SK-N-SH (cell line): ENCODE data around the gene CDC73. TPM values are rescaled to one million over a fixed set of nuclear protein-coding genes. Genes with fewer than 3 reads are reported as not detected.

ENCODE experiments used
- CTCF ChIA-PET: fragments of 300-600, 350-600 bp; formaldehyde crosslinking; extraction: SDS; loops from one replicate; lab custom pipeline; 2021; lab: Yijun Ruan, JAX
- POLR2A ChIA-PET: fragments of 350-600 bp; sonication (Branson Sonifier 250); formaldehyde crosslinking; extraction: SDS; loops from one replicate; lab custom pipeline; 2020; ENCODE audit warnings: antibody characterized with exemption, inconsistent platforms; lab: Yijun Ruan, JAX
- DNase-seq: peaks from one replicate; pipeline ENCODE4 v3.0.0; 2012
- H2AFZ ChIP-seq: fragments of 200-600 bp; sonication (generic); 2 replicates; pipeline ENCODE4 v1.8.1; 2016; ENCODE audit warnings: antibody characterized with exemption, mild to moderate bottlenecking, low read depth
- H3F3A ChIP-seq: fragments of 200-600 bp; sonication (generic); replicated peaks from 2 replicates; pipeline ENCODE3; 2016; ENCODE audit warnings: antibody characterized with exemption, mild to moderate bottlenecking; ENCODE audit not compliant: insufficient read depth
- H3K27ac ChIP-seq, 2 experiments: fragments of 200-500 bp in 1 of 2; fragments of 200-600 bp in 1 of 2; sonication (Bioruptor generic) in 1 of 2; sonication (generic), shearing (Covaris generic) in 1 of 2; 2 replicates each; pipeline versions ENCODE4 v1.5.1 to v1.6.1; 2014 to 2016; ENCODE audit warnings: low read depth in 2 of 2, inconsistent platforms in 1 of 2, low read length in 1 of 2, mild to moderate bottlenecking in 1 of 2, mixed read lengths in 1 of 2
- H3K27me3 ChIP-seq: fragments of 200-600 bp; sonication (generic), shearing (Covaris generic); 2 replicates; pipeline ENCODE4 v1.6.1; 2016; ENCODE audit warnings: mixed run types; ENCODE audit not compliant: insufficient read depth
- H3K36me3 ChIP-seq, 2 experiments: fragments of 200-500 bp in 1 of 2; fragments of 200-600 bp in 1 of 2; sonication (Bioruptor generic) in 1 of 2; sonication (generic) in 1 of 2; replicated peaks in 1 of 2; 2 replicates each; pipeline versions ENCODE3 to v1.5.1; 2014 to 2016; ENCODE audit warnings: low read length in 1 of 2, mild to moderate bottlenecking in 1 of 2; ENCODE audit not compliant: insufficient read depth in 2 of 2, control insufficient read depth in 1 of 2
- H3K4me1 ChIP-seq, 2 experiments: fragments of 200-500 bp in 1 of 2; fragments of 200-600 bp in 1 of 2; sonication (Bioruptor generic) in 1 of 2; sonication (generic), shearing (Covaris generic) in 1 of 2; 2 replicates each; pipeline versions ENCODE4 v1.5.1 to v1.6.1; 2014 to 2016; ENCODE audit warnings: low read depth in 1 of 2, low read length in 1 of 2, mixed run types in 1 of 2; ENCODE audit not compliant: insufficient read depth in 2 of 2, control insufficient read depth in 1 of 2
- H3K4me2 ChIP-seq: fragments of 200-600 bp; sonication (generic), shearing (Covaris generic); 2 replicates; pipeline ENCODE4 v1.6.1; 2017; ENCODE audit warnings: mixed run types
- H3K4me3 ChIP-seq, 2 experiments: fragments of 200-500 bp in 1 of 2; fragments of 200-600 bp in 1 of 2; sonication (Bioruptor generic) in 1 of 2; sonication (generic), shearing (Covaris generic) in 1 of 2; 2 replicates each; pipeline versions ENCODE4 v1.5.1 to v1.8.1; 2014 to 2016; ENCODE audit warnings: low read depth in 2 of 2, inconsistent platforms in 1 of 2, low read length in 1 of 2, mild to moderate bottlenecking in 1 of 2, mixed read lengths in 1 of 2, moderate library complexity in 1 of 2
- H3K79me2 ChIP-seq: fragments of 200-600 bp; sonication (generic); 2 replicates; pipeline ENCODE4 v1.8.1; 2017; ENCODE audit warnings: mild to moderate bottlenecking; ENCODE audit not compliant: insufficient read depth
- H3K9ac ChIP-seq: fragments of 200-600 bp; sonication (generic); 2 replicates; pipeline ENCODE4 v1.6.1; 2017; ENCODE audit warnings: mixed run types
- H3K9me2 ChIP-seq: fragments of 200-600 bp; sonication (generic); 2 replicates; pipeline ENCODE4 v1.6.1; 2017; ENCODE audit warnings: mixed run types
- H3K9me3 ChIP-seq: fragments of 200-600 bp; sonication (generic); 2 replicates; pipeline ENCODE4 v1.6.1; 2017; ENCODE audit warnings: mixed run types, mild to moderate bottlenecking, moderate library complexity
- H4K20me1 ChIP-seq: fragments of 200-600 bp; sonication (generic); 2 replicates; pipeline ENCODE4 v1.6.1; 2017; ENCODE audit warnings: mild to moderate bottlenecking, mixed run types; ENCODE audit not compliant: insufficient read depth
- CHD2 ChIP-seq: fragments of 150-350 bp; IDR thresholded peaks from 2 replicates; pipeline ENCODE4 v1.6.1; 2018; ENCODE audit warnings: low read length; ENCODE audit not compliant: partially characterized antibody
- ELF1 ChIP-seq: IDR thresholded peaks from 2 replicates; pipeline ENCODE4 v1.4.0; 2012
- EZH2phosphoT487 ChIP-seq: fragments of 200-600 bp; sonication (generic); IDR thresholded peaks from 2 replicates; pipeline ENCODE4 v1.6.1; 2017; ENCODE audit warnings: low read depth, mixed run types, mild to moderate bottlenecking, antibody characterized with exemption, moderate library complexity, borderline replicate concordance
- SMC3 ChIP-seq: IDR thresholded peaks from 2 replicates; pipeline ENCODE4 v1.6.1; 2012; ENCODE audit warnings: low read depth, low read length, improper control_type of control experiment
- whole genome bisulfite sequencing: methylation state at CpG from one replicate; pipeline ENCODE4 v1.1.6; 2017; ENCODE audit warnings: low lambda C conversion rate; 5-methylcytosine and 5-hydroxymethylcytosine counted together
- polyA plus RNA-seq, 3 experiments: library from polyadenylated mRNA; depleted of rRNA; stranded (reverse); fragments of >200 nt; gene quantifications; 2 replicates each; pipeline ENCODE4 v1.2.3, GENCODE V29; 2012
- TF ChIP-seq, protein P1 (sequence below): IDR thresholded peaks from 2 replicates; pipeline ENCODE4 v1.4.0; 2012; ENCODE audit warnings: low read depth
- TF ChIP-seq, protein P2 (sequence below): fragments of 200-600 bp; sonication (generic); IDR thresholded peaks from 2 replicates; pipeline ENCODE4 v1.6.1; 2017; ENCODE audit warnings: antibody characterized with exemption, mild to moderate bottlenecking, moderate library complexity
- TF ChIP-seq, protein P3 (sequence below): IDR thresholded peaks from 2 replicates; pipeline ENCODE4 v1.4.0; 2012; ENCODE audit warnings: low read depth, borderline replicate concordance
- TF ChIP-seq, protein P4 (sequence below): IDR thresholded peaks from 2 replicates; pipeline ENCODE4 v1.6.1; 2012; ENCODE audit warnings: mild to moderate bottlenecking, low read depth, low read length, moderate library complexity

CDC73 gene
- polyA plus RNA-seq, 1 of the 3 experiments (the other 2 are of a cell fraction), result 13.4 TPM

DNA sequence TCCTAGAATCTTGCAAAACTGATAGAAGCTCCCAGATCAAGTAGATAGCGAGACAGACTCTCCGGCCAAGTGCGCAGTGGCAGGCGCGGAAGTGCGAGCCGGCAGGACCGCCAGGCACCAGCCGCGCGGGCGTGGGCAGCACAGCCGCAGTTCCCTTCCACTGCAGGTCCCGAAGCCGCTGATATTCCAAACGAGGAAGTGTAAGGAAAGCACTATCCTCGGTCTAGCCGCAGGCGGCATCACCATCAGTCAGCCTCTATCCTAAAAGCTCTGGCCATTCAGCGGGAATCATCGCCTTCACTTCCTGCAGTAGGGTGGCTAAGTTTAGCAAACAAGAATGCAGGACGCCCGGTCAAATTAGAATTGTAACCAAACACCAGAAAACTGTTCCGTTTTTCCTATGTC is 17.3 kb upstream of the CDC73 start:
- no peaks in the 10 kb centered on the region for H3K9me2 ChIP-seq
- peaks cover 21% of the 10 kb centered on the region for H3F3A ChIP-seq
- DNase-seq, result peak; percentile 71
- peaks cover 10 to 20% of the 10 kb centered on the region in 2 experiments for H3K36me3 ChIP-seq
- TF ChIP-seq, protein P1, sequence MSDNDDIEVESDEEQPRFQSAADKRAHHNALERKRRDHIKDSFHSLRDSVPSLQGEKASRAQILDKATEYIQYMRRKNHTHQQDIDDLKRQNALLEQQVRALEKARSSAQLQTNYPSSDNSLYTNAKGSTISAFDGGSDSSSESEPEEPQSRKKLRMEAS, result peak; percentile 10; the same call in 1 of the 2 replicates
- TF ChIP-seq EZH2phosphoT487 (no peak), ELF1 (peak; percentile 42; the same call in 1 of the 2 replicates), CHD2 (peak; percentile 0), SMC3 (0 out of 2 replicates have a peak, but pooled peaks have one; percentile 6)
- TF ChIP-seq, protein P2, sequence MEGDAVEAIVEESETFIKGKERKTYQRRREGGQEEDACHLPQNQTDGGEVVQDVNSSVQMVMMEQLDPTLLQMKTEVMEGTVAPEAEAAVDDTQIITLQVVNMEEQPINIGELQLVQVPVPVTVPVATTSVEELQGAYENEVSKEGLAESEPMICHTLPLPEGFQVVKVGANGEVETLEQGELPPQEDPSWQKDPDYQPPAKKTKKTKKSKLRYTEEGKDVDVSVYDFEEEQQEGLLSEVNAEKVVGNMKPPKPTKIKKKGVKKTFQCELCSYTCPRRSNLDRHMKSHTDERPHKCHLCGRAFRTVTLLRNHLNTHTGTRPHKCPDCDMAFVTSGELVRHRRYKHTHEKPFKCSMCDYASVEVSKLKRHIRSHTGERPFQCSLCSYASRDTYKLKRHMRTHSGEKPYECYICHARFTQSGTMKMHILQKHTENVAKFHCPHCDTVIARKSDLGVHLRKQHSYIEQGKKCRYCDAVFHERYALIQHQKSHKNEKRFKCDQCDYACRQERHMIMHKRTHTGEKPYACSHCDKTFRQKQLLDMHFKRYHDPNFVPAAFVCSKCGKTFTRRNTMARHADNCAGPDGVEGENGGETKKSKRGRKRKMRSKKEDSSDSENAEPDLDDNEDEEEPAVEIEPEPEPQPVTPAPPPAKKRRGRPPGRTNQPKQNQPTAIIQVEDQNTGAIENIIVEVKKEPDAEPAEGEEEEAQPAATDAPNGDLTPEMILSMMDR, result no peak
- TF ChIP-seq, protein P3, sequence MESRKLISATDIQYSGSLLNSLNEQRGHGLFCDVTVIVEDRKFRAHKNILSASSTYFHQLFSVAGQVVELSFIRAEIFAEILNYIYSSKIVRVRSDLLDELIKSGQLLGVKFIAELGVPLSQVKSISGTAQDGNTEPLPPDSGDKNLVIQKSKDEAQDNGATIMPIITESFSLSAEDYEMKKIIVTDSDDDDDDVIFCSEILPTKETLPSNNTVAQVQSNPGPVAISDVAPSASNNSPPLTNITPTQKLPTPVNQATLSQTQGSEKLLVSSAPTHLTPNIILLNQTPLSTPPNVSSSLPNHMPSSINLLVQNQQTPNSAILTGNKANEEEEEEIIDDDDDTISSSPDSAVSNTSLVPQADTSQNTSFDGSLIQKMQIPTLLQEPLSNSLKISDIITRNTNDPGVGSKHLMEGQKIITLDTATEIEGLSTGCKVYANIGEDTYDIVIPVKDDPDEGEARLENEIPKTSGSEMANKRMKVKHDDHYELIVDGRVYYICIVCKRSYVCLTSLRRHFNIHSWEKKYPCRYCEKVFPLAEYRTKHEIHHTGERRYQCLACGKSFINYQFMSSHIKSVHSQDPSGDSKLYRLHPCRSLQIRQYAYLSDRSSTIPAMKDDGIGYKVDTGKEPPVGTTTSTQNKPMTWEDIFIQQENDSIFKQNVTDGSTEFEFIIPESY, result no peak
- TF ChIP-seq, protein P4, sequence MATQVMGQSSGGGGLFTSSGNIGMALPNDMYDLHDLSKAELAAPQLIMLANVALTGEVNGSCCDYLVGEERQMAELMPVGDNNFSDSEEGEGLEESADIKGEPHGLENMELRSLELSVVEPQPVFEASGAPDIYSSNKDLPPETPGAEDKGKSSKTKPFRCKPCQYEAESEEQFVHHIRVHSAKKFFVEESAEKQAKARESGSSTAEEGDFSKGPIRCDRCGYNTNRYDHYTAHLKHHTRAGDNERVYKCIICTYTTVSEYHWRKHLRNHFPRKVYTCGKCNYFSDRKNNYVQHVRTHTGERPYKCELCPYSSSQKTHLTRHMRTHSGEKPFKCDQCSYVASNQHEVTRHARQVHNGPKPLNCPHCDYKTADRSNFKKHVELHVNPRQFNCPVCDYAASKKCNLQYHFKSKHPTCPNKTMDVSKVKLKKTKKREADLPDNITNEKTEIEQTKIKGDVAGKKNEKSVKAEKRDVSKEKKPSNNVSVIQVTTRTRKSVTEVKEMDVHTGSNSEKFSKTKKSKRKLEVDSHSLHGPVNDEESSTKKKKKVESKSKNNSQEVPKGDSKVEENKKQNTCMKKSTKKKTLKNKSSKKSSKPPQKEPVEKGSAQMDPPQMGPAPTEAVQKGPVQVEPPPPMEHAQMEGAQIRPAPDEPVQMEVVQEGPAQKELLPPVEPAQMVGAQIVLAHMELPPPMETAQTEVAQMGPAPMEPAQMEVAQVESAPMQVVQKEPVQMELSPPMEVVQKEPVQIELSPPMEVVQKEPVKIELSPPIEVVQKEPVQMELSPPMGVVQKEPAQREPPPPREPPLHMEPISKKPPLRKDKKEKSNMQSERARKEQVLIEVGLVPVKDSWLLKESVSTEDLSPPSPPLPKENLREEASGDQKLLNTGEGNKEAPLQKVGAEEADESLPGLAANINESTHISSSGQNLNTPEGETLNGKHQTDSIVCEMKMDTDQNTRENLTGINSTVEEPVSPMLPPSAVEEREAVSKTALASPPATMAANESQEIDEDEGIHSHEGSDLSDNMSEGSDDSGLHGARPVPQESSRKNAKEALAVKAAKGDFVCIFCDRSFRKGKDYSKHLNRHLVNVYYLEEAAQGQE, result no peak
- under 1% methylated on average over 14 of the region's 24 CpGs for WGBS
- peak overlapping the region; percentile 94 for H3K4me2 ChIP-seq
- H3K27me3 ChIP-seq, result no peaks in the 10 kb centered on the region
- H3K9me3 ChIP-seq, result no peaks in the 10 kb centered on the region
- H2AFZ ChIP-seq, result peak overlapping the region; percentile 96
- CTCF ChIA-PET, result interaction anchor here (1.0 to 1.5 kb wide), 4 partner anchors 15 to 627 kb away, joined by 3 to 8 read pairs (median 4); partner anchors contain the start of gene CDC73
- peaks cover 45% of the 10 kb centered on the region for H3K79me2 ChIP-seq
- no peaks in the 10 kb centered on the region; the same call in 1 of the 2 replicates for H4K20me1 ChIP-seq
- H3K27ac ChIP-seq, result peak overlapping the region; percentile 87 to 94
- POLR2A ChIA-PET, result interaction anchor here (0.6 to 2.4 kb wide), 2 partner anchors 18 to 35 kb away, joined by 3 to 14 read pairs; partner anchors contain the start of gene CDC73
- H3K9ac ChIP-seq, result peak overlapping the region; percentile 81
- H3K4me1 ChIP-seq, result peaks cover 7 to 11% of the 10 kb centered on the region in 2 experiments; a peak in 3 of 4 replicates
- H3K4me3 ChIP-seq, result peak overlapping the region; percentile 76 to 87
